GM10266 (cell line): ENCODE results near the gene PDGFC.

Experiments used
- DNase-seq: peaks from one replicate; pipeline ENCODE4 v3.0.0; 2012; ENCODE audit errors: extremely low spot score
- CTCF ChIP-seq: IDR thresholded peaks from 2 replicates; pipeline ENCODE4 v1.5.1; 2012; ENCODE audit warnings: mild to moderate bottlenecking, low read depth; ENCODE audit not compliant: control insufficient read depth, insufficient read depth; ENCODE audit errors: missing control alignments

PDGFC gene

GRCh38 chr4:156746111-156746510 lies 225.5 kb downstream of the PDGFC start:
- DNase-seq = no peak
- TF ChIP-seq CTCF = no peak

GRCh38 chr4:156738766-156739165 lies 232.8 kb downstream of the PDGFC start:
- DNase-seq = no peak

GRCh38 chr4:156734965-156735895 lies 236.4 kb downstream of the PDGFC start:
- no peak for TF ChIP-seq CTCF
- no peak for DNase-seq

More at GRCh38 chr4:156738766-156739165, 232.8 kb downstream of the PDGFC start:
- no peak for TF ChIP-seq CTCF

GRCh38 chr4:156733582-156733981 lies 238.0 kb downstream of the PDGFC start:
- DNase-seq = no peak
- no peak for TF ChIP-seq CTCF

GRCh38 chr4:156732634-156733033 lies 239.0 kb downstream of the PDGFC start:
- no peak for TF ChIP-seq CTCF
- no peak for DNase-seq

GRCh38 chr4:156729416-156729815 lies 242.2 kb downstream of the PDGFC start:
- TF ChIP-seq CTCF = no peak
- DNase-seq = no peak

GRCh38 chr4:156725257-156725656 lies 246.3 kb downstream of the PDGFC start:
- no peak for DNase-seq
- no peak for TF ChIP-seq CTCF
